Mesendoderm (in vitro differentiated cells): ENCODE results near the gene CAPN12.
"Not testable (repeated sequence)": the region's sequence is repeated elsewhere in the genome, so short reads cannot be mapped to it uniquely, and the experiment has no call there.

Experiments used
- DNase-seq: peaks from one replicate; pipeline ENCODE4 v3.0.0; 2013
- H2AK5ac ChIP-seq: 2 replicates; pipeline ENCODE4 v1.6.1; 2013; ENCODE audit warnings: low read length, inconsistent platforms
- H2BK120ac ChIP-seq: 2 replicates; pipeline ENCODE4 v1.6.1; 2013; ENCODE audit warnings: low read depth, mild to moderate bottlenecking, low read length, moderate library complexity, mixed read lengths
- H2BK15ac ChIP-seq: replicated peaks from 2 replicates; pipeline ENCODE4 v1.6.1; 2013; ENCODE audit warnings: low read depth, mild to moderate bottlenecking, moderate library complexity
- H2BK5ac ChIP-seq: 2 replicates; pipeline ENCODE4 v1.6.1; 2013; ENCODE audit warnings: low read length, inconsistent platforms
- H3K18ac ChIP-seq: 2 replicates; pipeline ENCODE4 v1.6.1; 2013; ENCODE audit warnings: mild to moderate bottlenecking, low read length, mixed read lengths
- H3K23ac ChIP-seq: one replicate; pipeline ENCODE4 v1.6.1; 2013; ENCODE audit warnings: low read length
- H3K27ac ChIP-seq: 2 replicates; pipeline ENCODE4 v1.5.1; 2013; ENCODE audit warnings: low read depth, mild to moderate bottlenecking, inconsistent platforms, low read length, moderate library complexity
- H3K27me3 ChIP-seq: 2 replicates; pipeline ENCODE4 v1.6.1; 2013; ENCODE audit warnings: low read length, control low read depth, mild to moderate bottlenecking, inconsistent platforms; ENCODE audit not compliant: insufficient read depth, poor library complexity
- H3K36me3 ChIP-seq: 2 replicates; pipeline ENCODE4 v1.6.1; 2013; ENCODE audit warnings: low read length, inconsistent platforms; ENCODE audit not compliant: control insufficient read depth, insufficient read depth
- H3K4ac ChIP-seq: one replicate; pipeline ENCODE4 v1.6.1; 2013; ENCODE audit warnings: low read depth, mild to moderate bottlenecking, low read length, moderate library complexity
- H3K4me1 ChIP-seq: 2 replicates; pipeline ENCODE4 v1.6.1; 2013; ENCODE audit warnings: low read depth, low read length, inconsistent platforms; ENCODE audit not compliant: control insufficient read depth
- H3K4me2 ChIP-seq: 2 replicates; pipeline ENCODE4 v1.6.1; 2013; ENCODE audit warnings: low read length
- H3K4me3 ChIP-seq: 2 replicates; pipeline ENCODE4 v1.5.1; 2013; ENCODE audit warnings: mild to moderate bottlenecking, low read length
- H3K56ac ChIP-seq: one replicate; pipeline ENCODE4 v1.6.1; 2013; ENCODE audit warnings: low read length
- H3K79me1 ChIP-seq: 2 replicates; pipeline ENCODE4 v1.6.1; 2013; ENCODE audit warnings: low read length, inconsistent platforms
- H3K79me2 ChIP-seq: 2 replicates; pipeline ENCODE4 v1.6.1; 2013; ENCODE audit warnings: mild to moderate bottlenecking, low read length; ENCODE audit not compliant: control insufficient read depth, insufficient read depth
- H3K9ac ChIP-seq: 2 replicates; pipeline ENCODE4 v1.6.1; 2013; ENCODE audit warnings: low read length, inconsistent platforms
- H4K5ac ChIP-seq: one replicate; pipeline ENCODE4 v1.6.1; 2013; ENCODE audit warnings: low read length
- H4K8ac ChIP-seq: one replicate; pipeline ENCODE4 v1.6.1; 2013; ENCODE audit warnings: low read depth, mild to moderate bottlenecking, control low read depth, low read length, moderate library complexity
- WGBS: extraction: QIAGEN DNeasy Blood & Tissue Kit; methylation state at CpG from one replicate; pipeline ENCODE4 v1.1.7; 2013; ENCODE audit warnings: low lambda C conversion rate, missing lambda C conversion rate; ENCODE audit not compliant: insufficient coverage; ENCODE audit errors: extremely low coverage; 5-methylcytosine and 5-hydroxymethylcytosine counted together

CAPN12 gene

DNA sequence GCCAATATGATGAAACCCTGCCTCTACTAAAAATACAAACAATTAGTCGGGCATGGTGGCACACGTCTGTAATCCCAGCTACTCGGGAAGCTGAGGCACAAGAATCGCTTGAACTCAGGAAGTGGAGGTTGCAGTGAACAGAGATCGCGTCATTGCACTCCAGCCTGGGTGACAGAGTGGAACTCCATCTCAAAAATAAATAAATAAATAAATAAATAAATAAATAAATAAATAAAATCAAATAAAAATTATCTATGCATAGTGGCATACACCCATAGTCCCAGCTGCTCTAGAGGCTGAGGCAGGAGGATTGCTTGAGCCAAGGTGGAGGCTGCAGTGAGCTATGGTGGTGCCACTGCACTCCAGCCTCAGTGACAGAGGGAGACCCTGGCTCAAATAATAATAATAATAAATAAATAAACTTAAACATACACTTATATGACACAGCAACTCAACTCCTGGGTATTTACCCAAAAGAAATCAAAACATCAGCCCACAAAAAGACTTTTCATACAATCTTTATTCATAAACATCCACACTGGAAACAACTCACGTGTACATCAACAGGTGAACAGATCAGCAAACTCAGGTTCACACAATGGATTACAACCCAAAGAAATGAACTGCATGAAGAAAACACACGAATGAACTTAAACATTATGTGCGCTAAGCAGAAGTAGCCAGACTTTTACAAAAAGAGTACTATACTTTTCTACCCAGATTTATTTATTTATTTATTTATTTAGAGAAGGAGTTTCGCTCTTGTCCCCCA is 22.2 kb upstream of the CAPN12 start:
- Histone ChIP-seq H4K5ac (no peak overlapping the region), H2BK15ac (no peak overlapping the region), H2BK5ac (no peak overlapping the region), H3K56ac (no peak overlapping the region), H3K4ac (no peak overlapping the region), H3K79me1 (no peaks in the 10 kb centered on the region), H3K23ac (no peak overlapping the region), H3K4me2 (no peak overlapping the region), H3K36me3 (no peaks in the 10 kb centered on the region), H3K18ac (no peak overlapping the region), H3K27ac (no peak overlapping the region), H3K9ac (no peak overlapping the region), H3K27me3 (no peaks in the 10 kb centered on the region), H4K8ac (no peak overlapping the region), H2BK120ac (no peak overlapping the region), H3K4me3 (no peak overlapping the region), H3K79me2 (no peaks in the 10 kb centered on the region), H3K4me1 (no peaks in the 10 kb centered on the region), H2AK5ac (no peak overlapping the region)
- DNase-seq: no peak
- WGBS: no CpG with 5 or more reads among the region's 10 CpGs

DNA sequence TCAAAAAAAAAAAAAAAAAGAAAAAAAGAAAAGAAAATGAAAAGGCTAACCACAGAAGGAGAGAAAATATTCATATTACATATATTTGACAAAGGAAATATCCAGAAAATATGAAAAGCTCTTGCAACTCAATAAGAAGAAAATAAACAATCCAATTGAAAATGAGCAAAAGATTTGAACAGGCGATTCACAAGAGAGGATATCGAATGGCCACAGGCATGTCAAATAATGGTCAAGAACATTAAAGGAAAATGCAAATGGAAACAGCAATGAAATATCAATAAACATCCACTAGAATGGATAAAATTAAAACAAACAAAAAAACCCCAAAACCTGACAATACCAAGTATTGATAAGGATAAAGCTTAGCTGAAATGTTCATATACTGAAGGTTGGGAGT is 20.9 kb upstream of the CAPN12 start:
- Histone ChIP-seq H3K4me2 (no peak overlapping the region), H3K56ac (no peak overlapping the region), H3K27ac (no peak overlapping the region), H4K8ac (no peak overlapping the region), H2BK120ac (no peak overlapping the region), H3K4ac (no peak overlapping the region), H2AK5ac (no peak overlapping the region), H3K18ac (no peak overlapping the region), H3K79me1 (no peaks in the 10 kb centered on the region), H3K36me3 (no peaks in the 10 kb centered on the region), H3K9ac (no peak overlapping the region), H3K4me3 (no peak overlapping the region), H2BK5ac (no peak overlapping the region), H3K27me3 (no peaks in the 10 kb centered on the region), H2BK15ac (no peak overlapping the region), H4K5ac (no peak overlapping the region), H3K79me2 (no peaks in the 10 kb centered on the region), H3K23ac (no peak overlapping the region), H3K4me1 (no peaks in the 10 kb centered on the region)
- no CpG with 5 or more reads among the region's 2 CpGs for WGBS
- no peak for DNase-seq

DNA sequence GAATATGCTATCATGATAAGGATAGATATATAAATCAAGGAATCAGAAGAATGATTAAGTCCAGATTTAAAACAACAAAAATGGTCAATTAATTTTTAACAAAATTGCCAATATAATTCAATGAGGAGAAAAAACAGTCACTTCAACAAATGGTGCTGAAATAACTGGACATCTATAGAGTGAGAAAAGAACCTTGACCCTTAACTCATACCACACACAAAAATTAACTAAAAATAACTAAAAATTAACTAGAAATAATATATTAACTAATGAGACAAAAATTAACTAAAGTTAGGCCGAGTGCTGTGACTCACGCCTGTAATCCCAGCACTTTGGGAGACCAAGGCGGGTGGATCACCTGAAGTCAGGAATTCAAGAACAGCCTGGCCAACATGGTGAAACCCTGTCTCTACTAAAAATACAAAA is 19.5 kb upstream of the CAPN12 start:
- Histone ChIP-seq H3K27me3 (no peaks in the 10 kb centered on the region), H3K9ac (no peak overlapping the region), H3K23ac (no peak overlapping the region), H4K8ac (no peak overlapping the region), H3K4me3 (no peak overlapping the region), H3K56ac (no peak overlapping the region), H3K18ac (no peak overlapping the region), H2BK15ac (no peak overlapping the region), H3K27ac (no peak overlapping the region), H3K36me3 (no peaks in the 10 kb centered on the region), H2AK5ac (no peak overlapping the region), H3K4ac (no peak overlapping the region), H3K79me2 (no peaks in the 10 kb centered on the region), H3K79me1 (no peaks in the 10 kb centered on the region), H2BK5ac (no peak overlapping the region), H4K5ac (no peak overlapping the region), H3K4me1 (no peaks in the 10 kb centered on the region), H3K4me2 (no peak overlapping the region), H2BK120ac (no peak overlapping the region)
- WGBS: no CpG with 5 or more reads among the region's 3 CpGs
- no peak for DNase-seq

DNA sequence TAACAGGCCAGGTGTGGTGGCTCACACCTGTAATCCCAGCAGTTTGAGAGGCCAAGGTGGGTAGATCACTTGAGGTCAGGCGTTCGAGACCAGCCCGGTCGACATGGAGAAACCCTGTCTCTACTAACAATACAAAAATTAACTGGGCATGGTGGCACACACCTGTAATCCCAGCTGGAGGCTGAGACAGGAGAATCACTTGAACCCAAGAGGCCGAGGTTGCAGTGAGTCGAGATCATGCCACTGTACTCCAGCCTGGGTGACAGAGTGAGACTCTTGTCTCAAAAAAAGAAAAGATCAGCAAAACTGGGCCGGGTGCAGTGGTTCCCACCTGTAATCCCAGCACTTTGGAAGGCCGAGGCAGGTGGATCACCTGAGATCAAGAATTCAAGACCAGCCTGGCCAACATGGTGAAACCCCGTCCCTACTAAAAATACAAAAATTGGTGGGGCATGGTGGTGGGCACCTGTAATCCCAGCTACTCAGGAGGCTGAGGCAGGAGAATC is 17.7 kb upstream of the CAPN12 start:
- H3K79me2 ChIP-seq, H2BK5ac ChIP-seq, H3K27me3 ChIP-seq, DNase-seq, H3K36me3 ChIP-seq, H3K23ac ChIP-seq, H3K4me1 ChIP-seq, H4K5ac ChIP-seq, H2AK5ac ChIP-seq, H3K4me2 ChIP-seq, H3K4me3 ChIP-seq, H2BK120ac ChIP-seq, H3K56ac ChIP-seq, H3K18ac ChIP-seq, H4K8ac ChIP-seq, H3K9ac ChIP-seq, H3K27ac ChIP-seq, H3K79me1 ChIP-seq, H2BK15ac ChIP-seq, H3K4ac ChIP-seq: not testable (repeated sequence)
- no CpG with 5 or more reads among the region's 9 CpGs for WGBS

DNA sequence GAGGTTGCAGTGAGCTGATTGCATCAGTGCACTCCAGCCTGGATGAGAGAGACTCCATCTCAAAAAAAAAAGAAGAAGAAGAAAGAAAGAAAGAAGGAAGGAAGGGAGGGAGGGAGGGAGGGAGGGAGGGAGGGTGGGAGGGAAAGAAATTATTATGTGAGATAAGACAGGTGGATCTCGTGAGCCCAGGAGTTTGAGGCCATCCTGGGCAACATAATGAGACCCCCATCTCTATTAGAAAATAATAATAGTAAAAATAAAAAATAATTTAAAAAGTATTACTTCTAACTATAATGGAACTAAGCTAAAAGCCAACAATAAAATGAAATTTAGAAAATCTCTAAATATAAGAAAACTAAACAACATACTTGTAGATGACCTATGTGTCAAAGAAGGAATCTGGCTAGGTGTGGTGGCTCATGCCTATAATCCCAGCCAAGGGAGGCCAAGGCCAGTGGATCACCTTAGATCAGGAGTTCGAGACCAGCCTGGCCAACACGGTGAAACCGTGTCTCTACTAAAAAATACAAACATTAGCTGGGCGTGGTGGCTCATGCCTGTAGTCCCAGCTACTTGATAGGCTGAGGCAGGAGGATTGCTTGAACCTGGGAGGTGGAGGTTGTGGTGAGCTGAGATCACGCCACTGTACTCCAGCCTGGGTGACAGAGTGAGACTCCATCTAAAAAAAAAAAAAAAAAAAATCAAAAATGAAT is 16.7 kb upstream of the CAPN12 start:
- not testable (repeated sequence) for H3K18ac ChIP-seq, H3K4me1 ChIP-seq, DNase-seq, H3K4me2 ChIP-seq, H4K5ac ChIP-seq, H2AK5ac ChIP-seq, H3K4me3 ChIP-seq, H3K27ac ChIP-seq, H3K9ac ChIP-seq, H3K36me3 ChIP-seq, H2BK15ac ChIP-seq, H3K27me3 ChIP-seq, H3K23ac ChIP-seq, H3K79me1 ChIP-seq, H2BK5ac ChIP-seq, H4K8ac ChIP-seq, H3K4ac ChIP-seq, H2BK120ac ChIP-seq, H3K56ac ChIP-seq, H3K79me2 ChIP-seq
- WGBS: no CpG with 5 or more reads among the region's 6 CpGs
